ENCODE data around the gene RAPGEF3.

Gene RAPGEF3

GRCh38 chr12:47741340-47741703 lies 17.4 kb downstream of the RAPGEF3 start:
- no peak for DNase-seq

DNA sequence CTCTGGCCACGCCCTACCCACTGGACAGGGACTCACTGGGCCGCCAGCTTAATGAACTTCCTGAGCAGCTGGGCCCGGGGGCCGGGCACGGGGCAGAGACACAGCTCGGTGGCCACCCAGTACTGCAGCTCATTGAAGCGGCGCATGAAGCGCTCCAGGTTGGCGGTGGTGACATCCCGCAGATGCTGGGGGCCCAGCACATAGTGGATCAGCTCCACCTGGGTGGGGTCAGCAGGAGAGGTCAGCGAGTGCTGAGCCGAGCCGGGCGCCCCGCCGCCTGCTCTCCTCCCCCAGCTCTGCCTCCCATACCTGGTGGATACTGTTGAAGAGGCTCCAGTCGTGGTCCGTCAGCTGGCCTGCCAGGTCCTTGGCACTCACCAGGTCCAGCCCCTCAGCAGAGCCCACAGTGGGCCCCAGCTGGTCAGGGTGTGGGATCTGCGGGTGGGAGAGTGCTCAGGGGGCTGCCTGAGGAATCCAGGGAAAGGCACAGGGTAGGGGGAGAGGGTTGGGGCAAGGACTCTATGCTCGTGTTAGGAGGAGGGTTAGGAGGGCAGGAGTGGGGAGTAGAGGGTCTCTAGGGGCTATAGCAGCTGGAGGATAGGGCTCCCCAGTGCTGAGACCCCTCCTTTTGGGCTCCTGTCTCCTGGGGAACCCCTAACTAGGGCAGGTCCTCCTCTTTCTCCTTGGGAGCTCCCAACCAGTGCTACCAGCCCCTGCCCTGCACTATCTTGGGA lies 17.9 kb downstream of the RAPGEF3 start:
- DNase-seq, result no peak

DNA sequence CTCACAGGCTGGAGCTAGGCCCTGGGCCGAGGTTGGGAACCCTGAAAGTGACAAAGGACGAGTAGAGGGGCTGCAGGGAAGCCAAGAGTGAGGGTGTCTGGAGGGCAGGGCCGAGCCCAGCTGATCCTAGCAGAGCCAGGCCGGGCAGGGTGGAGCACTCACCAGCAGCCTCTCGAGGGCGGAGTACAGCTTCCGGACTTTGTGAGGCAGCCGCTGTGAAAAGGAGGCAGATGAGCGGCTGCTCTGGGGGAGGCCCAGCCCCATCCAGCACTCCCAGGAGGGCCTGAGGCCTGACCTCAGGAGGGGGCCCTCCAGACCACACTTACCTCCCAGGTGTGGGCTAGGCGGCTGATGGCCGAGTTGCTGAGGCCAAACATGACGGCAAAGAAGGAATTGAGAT lies 18.7 kb downstream of the RAPGEF3 start:
- DNase-seq, result no peak

DNA sequence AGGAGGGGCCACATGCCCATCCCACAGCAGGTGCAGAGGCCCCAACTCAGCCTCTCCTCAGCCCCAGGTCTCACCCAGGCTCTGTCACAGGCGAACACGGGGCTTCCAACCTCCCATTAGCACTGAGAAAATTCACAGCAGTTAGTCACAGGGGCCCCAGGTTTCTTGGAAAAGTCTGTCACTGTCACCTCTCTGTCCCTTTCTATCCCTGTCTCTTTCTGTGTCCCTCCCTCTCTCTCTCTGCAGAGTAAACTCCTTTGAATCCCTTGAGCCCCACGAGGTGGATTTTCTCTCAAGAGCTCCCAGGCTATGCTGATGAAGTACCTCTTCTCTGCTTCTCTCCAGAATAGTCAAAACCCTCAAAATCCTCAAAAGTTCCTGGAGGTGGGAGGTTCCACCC lies 19.4 kb downstream of the RAPGEF3 start:
- DNase-seq, result no peak

- no peak for DNase-seq
Observed at GRCh38 chr12:47737936-47738594, 20.6 kb downstream of the RAPGEF3 start.

- no peak for DNase-seq
Observed at GRCh38 chr12:47736877-47737676, 21.6 kb downstream of the RAPGEF3 start.

- DNase-seq, result no peak
Observed at GRCh38 chr12:47736216-47736615, 22.5 kb downstream of the RAPGEF3 start.

DNA sequence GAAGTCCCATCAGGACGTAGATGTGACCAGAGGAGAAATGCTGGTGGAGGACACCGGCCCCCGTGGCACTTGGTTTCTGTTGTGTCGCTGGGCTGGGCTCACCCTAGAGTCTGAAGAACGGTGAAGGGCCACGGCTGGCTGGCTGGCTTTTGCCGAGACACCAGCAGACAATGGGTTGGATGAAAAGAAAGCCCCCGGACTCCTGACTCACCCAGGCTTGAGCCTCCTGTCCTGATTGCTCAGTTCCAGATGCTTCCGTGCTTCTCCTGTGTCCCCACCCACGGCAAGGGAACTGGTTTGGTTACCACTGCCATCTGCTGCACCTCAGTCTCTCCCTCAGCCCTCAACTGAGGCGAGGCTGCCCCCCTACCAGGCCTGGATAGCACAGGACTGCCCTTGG lies 23.0 kb downstream of the RAPGEF3 start:
- no peak for DNase-seq

DNA sequence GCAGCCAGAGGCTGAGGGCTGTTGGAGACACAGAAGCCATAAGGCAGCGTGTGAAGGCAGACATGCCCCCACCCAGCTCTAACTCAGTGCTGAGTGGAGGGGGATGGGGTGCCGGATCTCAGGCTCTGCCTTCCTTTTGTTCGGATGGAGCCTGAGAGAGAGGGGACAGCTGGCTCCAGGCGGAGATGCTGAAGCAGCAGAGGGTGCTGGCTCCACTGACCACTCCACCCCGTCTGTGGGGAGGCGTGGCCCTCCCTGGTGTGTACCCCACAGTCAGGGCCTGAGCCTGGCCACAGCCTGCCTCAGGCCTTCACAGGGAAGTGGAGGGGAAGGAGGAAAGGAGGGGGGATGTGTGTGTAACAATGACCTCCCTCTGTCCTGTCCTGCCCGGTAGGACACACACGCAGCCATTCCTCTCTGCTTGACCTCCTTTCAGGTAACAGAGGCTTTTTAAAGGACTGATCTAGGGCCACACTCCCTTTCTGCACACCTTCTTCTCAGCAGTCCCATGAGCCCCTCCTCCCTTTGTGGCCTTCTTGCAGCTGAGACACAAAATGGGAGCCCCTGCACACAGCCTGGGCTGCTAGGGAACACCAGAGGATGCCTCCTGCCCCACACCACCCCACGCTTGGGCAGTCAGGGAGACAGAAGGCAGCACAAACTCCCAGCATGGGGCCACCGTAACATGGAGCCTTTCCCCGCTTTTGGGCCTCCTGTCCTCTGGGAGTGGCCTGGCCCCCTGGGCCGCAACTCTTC lies 23.8 kb downstream of the RAPGEF3 start:
- no peak for DNase-seq

DNA sequence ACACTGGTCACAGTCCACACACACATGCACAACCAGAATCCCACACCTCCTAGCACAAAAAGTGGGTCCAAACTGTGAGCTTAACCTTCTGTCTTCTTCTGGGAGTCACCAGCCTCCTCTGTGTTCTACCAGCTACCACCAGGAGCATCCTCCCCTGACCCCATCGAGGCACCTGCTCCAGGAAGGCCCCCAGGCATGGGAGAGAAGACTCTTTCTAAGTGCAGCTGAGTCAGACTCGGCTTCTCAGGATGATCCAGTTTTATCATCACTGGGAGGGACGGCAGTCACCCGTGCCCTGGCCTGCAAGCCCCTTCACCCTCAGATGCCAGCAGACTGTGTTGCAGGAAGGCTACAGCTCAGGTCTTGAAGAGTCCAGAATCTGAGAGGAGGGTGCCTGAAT lies 25.5 kb downstream of the RAPGEF3 start:
- no peak for DNase-seq

DNA sequence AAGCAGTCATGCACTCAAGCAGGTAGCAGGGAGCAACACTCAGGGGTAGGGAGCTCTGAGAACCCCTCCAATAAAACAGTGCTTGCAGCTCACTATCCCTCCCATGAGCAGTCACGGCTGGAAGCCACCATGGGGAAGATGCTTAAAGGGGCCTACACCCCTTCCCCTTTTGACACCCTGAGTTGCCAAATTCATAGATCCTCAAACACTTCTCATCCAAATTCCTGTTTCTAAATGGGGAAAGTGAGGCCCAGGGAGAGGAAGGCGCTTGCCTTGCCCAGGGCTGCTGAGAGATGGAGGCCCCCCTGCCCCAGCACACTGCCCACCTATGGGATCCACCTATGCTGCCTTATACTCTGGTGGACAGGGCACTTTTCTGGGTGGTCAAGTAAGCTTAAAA lies 26.2 kb downstream of the RAPGEF3 start:
- no peak for DNase-seq

GRCh38 chr12:47731723-47732122 lies 27.0 kb downstream of the RAPGEF3 start:
- DNase-seq, result no peak

- DNase-seq, result no peak
Observed at GRCh38 chr12:47730341-47730744, 28.3 kb downstream of the RAPGEF3 start.

GRCh38 chr12:47729233-47729632 lies 29.4 kb downstream of the RAPGEF3 start:
- no peak for DNase-seq

GRCh38 chr12:47725893-47726292 lies 32.8 kb downstream of the RAPGEF3 start:
- DNase-seq, result no peak

DNA sequence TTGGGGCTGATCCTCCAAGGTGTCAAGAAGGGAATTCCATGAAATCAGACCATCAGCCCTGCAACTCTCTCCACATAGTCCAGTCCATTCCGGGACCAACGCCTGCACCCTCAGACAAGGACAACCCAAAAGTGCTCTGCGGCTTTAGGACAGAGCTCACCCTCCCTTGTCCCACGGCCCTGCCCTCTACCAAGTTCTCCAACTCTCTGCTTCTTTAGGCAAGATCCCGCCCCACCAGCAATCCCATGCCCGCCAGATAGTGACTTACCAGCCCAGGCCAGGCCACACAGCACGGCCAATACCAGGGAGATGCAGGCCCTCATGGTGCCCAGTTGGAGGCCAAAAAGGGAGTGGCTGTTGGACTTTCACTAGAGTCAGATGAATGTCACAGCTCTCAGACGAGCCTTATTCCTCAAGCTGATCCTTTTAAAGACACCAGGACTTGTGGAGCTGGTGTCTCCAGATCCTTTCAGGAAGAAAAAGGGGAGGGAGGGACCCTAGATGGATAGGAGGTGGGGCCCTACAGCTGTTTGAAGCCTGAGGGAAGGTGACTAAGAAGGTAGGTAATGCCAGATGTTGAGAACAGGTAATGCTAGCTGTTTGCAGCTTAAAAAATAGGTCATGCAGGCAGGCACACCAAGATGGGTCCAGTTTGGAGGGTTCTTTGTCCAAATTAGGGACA lies 33.4 kb downstream of the RAPGEF3 start, which contains the start of gene ENDOU:
TSS of gene ENDOU (minus strand) at position 400 of the 682 bp plus-strand sequence. CDS start at position 323, 77 bp downstream.
- no peak for DNase-seq

- DNase-seq, result no peak
Observed at GRCh38 chr12:47722941-47723631, 35.6 kb downstream of the RAPGEF3 start.

DNA sequence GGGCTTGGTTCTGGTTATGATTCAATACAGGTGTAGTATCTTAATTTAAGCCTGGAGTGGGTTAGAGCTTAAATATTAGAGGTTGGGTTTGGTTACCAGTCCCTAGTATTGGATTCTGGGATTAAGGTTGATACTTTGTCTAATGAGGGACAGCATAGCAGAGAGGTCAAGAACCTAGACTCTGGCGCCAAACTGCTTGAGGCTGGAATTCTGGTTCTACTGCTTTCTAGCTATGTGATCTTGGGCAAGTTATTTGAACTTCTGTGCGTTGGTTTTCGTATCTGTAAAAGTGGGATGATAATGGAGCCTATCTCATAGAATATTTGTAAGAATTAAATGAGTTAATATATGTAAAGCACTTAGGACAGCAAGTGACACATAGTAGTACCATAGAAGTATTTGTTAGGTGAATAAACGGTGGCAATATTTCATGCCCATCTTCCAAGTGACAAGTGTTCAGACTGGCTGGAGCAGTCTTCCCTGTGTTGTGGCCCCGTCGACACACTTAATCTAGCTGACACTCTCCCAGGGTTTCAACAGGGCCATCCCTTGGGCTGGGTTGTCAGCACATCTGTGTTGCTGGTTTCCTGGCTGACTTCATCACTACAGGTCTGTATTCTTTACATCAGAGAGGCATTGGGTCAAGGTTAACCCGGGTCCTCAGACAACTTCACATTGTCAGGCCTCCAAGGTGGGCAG lies 36.4 kb downstream of the RAPGEF3 start:
- DNase-seq, result no peak

- DNase-seq, result no peak
Observed at GRCh38 chr12:47721431-47721973, 37.2 kb downstream of the RAPGEF3 start.

DNA sequence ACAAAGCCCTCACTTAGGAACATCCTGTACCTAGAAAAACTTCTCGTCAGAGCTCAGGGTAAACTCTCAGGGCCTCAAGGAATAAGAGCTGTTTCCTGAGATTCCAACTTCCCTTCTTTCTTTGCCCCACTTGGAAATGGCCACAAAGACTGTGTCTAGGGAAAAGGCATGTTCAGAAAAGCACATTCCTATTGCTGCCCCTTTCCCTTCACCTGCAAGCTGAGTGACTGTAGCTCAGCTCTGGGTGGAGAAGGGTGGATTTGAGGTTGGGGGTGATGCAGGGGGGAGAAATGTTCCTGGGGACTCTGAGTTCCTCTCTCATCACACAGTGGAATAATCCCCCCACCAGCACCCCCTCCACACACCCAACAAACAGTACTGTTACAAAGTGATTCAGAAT lies 40.1 kb downstream of the RAPGEF3 start:
- DNase-seq, result no peak
